ENCODE results near the gene UQCC3.

GRCh38 chr11:62712861-62713260 lies 41.4 kb downstream of the UQCC3 start:
- TF ChIP-seq POLR2AphosphoS5 (IDR thresholded peaks at IDR 0.05; ENCODE audit: insufficient read depth, low read depth, low read length): no peak
- TF ChIP-seq CTCF (IDR thresholded peaks at IDR 0.05; ENCODE audit: extremely low read depth in 1 of 2, insufficient read depth in 1 of 2, low read depth in 1 of 2, low read length in 2 of 2): no peak
- TF ChIP-seq, protein P1, sequence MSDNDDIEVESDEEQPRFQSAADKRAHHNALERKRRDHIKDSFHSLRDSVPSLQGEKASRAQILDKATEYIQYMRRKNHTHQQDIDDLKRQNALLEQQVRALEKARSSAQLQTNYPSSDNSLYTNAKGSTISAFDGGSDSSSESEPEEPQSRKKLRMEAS (IDR thresholded peaks at IDR 0.05; ENCODE audit: insufficient read depth, insufficient read length): no peak

Measured in endothelial cell of umbilical vein (primary cell).